Endodermal cell (in vitro differentiated cells): ENCODE measurements around the gene CIT. TPM values are rescaled to one million over a fixed set of nuclear protein-coding genes. Genes with fewer than 3 reads are reported as not detected.

Source experiments
- DNase-seq: peaks from one replicate; pipeline ENCODE4 v3.0.0-alpha.2; 2017
- H3K27ac ChIP-seq: 2 replicates; pipeline ENCODE4 v1.5.1; 2013; ENCODE audit warnings: mild to moderate bottlenecking, low read depth, low read length, moderate library complexity
- H3K27me3 ChIP-seq: 2 replicates; pipeline ENCODE4 v1.6.1; 2013; ENCODE audit warnings: mild to moderate bottlenecking, low read length, moderate library complexity; ENCODE audit not compliant: insufficient read depth, control insufficient read depth, poor library complexity, severe bottlenecking
- H3K36me3 ChIP-seq: 2 replicates; pipeline ENCODE4 v1.7.0; 2013; ENCODE audit warnings: mild to moderate bottlenecking, low read length, moderate library complexity; ENCODE audit not compliant: control insufficient read depth, insufficient read depth
- H3K4me1 ChIP-seq: one replicate; pipeline ENCODE4 v1.7.0; 2013; ENCODE audit warnings: low read length; ENCODE audit not compliant: control insufficient read depth, insufficient read depth
- H3K4me3 ChIP-seq: 2 replicates; pipeline ENCODE4 v1.5.1; 2013; ENCODE audit warnings: mild to moderate bottlenecking, low read length, moderate library complexity
- H3K9ac ChIP-seq: 2 replicates; pipeline ENCODE4 v1.6.1; 2013; ENCODE audit warnings: mild to moderate bottlenecking, low read length, moderate library complexity; ENCODE audit not compliant: poor library complexity, severe bottlenecking; ENCODE audit errors: extremely low read depth
- H3K9me3 ChIP-seq: 2 replicates; pipeline ENCODE4 v1.6.1; 2013; ENCODE audit warnings: mild to moderate bottlenecking, low read length, moderate library complexity; ENCODE audit not compliant: control insufficient read depth
- H3K27ac Mint-ChIP-seq: 2 replicates; pipeline ENCODE4 v1.8.0; 2020; ENCODE audit warnings: mixed read lengths
- H3K27me3 Mint-ChIP-seq: 2 replicates; pipeline ENCODE4 v1.8.0; 2021; ENCODE audit warnings: mild to moderate bottlenecking, mixed read lengths; ENCODE audit not compliant: insufficient read depth
- H3K36me3 Mint-ChIP-seq: 2 replicates; pipeline ENCODE4 v1.8.0; 2020; ENCODE audit warnings: low read depth, mixed read lengths
- H3K4me1 Mint-ChIP-seq: 2 replicates; pipeline ENCODE4 v1.8.0; 2020; ENCODE audit warnings: mixed read lengths
- H3K4me3 Mint-ChIP-seq: 2 replicates; pipeline ENCODE4 v1.8.0; 2020; ENCODE audit warnings: mild to moderate bottlenecking, moderate library complexity, mixed read lengths
- H3K9me3 Mint-ChIP-seq: 2 replicates; pipeline ENCODE4 v1.8.0; 2020; ENCODE audit warnings: mild to moderate bottlenecking, mixed read lengths
- CTCF ChIP-seq: fragments of 200-600 bp; sonication (generic); conservative IDR thresholded peaks from 2 replicates; pipeline ENCODE4 v1.5.0; 2021; ENCODE audit warnings: antibody characterized with exemption, mild to moderate bottlenecking
- WGBS, 2 experiments: methylation state at CpG; one replicate each; pipeline versions ENCODE4 v1.1.5 to v1.1.7; 2013; ENCODE audit warnings: missing lambda C conversion rate in 2 of 2, mixed read lengths in 1 of 2; ENCODE audit not compliant: insufficient coverage in 1 of 2, insufficient read length in 1 of 2; 5-methylcytosine and 5-hydroxymethylcytosine counted together
- total RNA-seq, 2 donors: library from RNA; stranded (reverse); fragmentation: NEBNext Ultra II Directional in 1 of 2; extraction: Animal tissue kit (Norgen Biotek cat#: 25700) in 1 of 2; gene quantifications; 2 replicates in 1 of 2; 3 replicates in 1 of 2; pipeline ENCODE4 v1.2.1, GENCODE V29; 2021

CIT gene
- total RNA-seq, 2 donors from 2014 or later: 57.3 to 79.1 TPM

GRCh38 chr12:119678459-119678858 lies 198.7 kb downstream of the CIT start:
- peaks cover 98% of the 10 kb centered on the region for H3K36me3 ChIP-seq
- H3K27ac ChIP-seq: no peak overlapping the region
- Mint-ChIP-seq H3K27ac (peak overlapping the region; percentile 28), H3K4me1 (peaks cover 18% of the 10 kb centered on the region), H3K36me3 (peaks cover 87% of the 10 kb centered on the region), H3K9me3 (no peaks in the 10 kb centered on the region), H3K4me3 (no peak overlapping the region), H3K27me3 (no peaks in the 10 kb centered on the region)
- DNase-seq: no peak
- 88 to 89% methylated on average over 6 to 7 of the region's 7 CpGs for WGBS, 2 experiments
- no peaks in the 10 kb centered on the region for H3K4me1 ChIP-seq
- H3K4me3 ChIP-seq: no peak overlapping the region
- H3K9me3 ChIP-seq: no peaks in the 10 kb centered on the region
- H3K27me3 ChIP-seq: no peaks in the 10 kb centered on the region
- H3K9ac ChIP-seq: no peak overlapping the region
- TF ChIP-seq CTCF: no peak

- no peak overlapping the region for H3K4me3 Mint-ChIP-seq
- 96 to 97% methylated on average over 7 to 13 of the region's 13 CpGs for WGBS, 2 experiments
Observed at GRCh38 chr12:119676573-119676972, 200.5 kb downstream of the CIT start.

GRCh38 chr12:119676022-119676421 lies 201.1 kb downstream of the CIT start:
- H3K36me3 ChIP-seq: peaks cover 99% of the 10 kb centered on the region
- no peaks in the 10 kb centered on the region for H3K27me3 ChIP-seq
- no peaks in the 10 kb centered on the region for H3K27me3 Mint-ChIP-seq
- H3K4me1 Mint-ChIP-seq: peaks cover 21% of the 10 kb centered on the region
- no peak for DNase-seq
- no peaks in the 10 kb centered on the region for H3K9me3 Mint-ChIP-seq
- TF ChIP-seq CTCF: no peak
- no peak overlapping the region for H3K4me3 Mint-ChIP-seq
- 95 to 100% methylated on average over 9 of the region's 9 CpGs for WGBS, 2 experiments
- H3K9me3 ChIP-seq: no peaks in the 10 kb centered on the region
- H3K27ac Mint-ChIP-seq: no peak overlapping the region
- peaks cover 99% of the 10 kb centered on the region for H3K36me3 Mint-ChIP-seq
- no peak overlapping the region for H3K9ac ChIP-seq
- H3K27ac ChIP-seq: no peak overlapping the region
- no peak overlapping the region for H3K4me3 ChIP-seq
- H3K4me1 ChIP-seq: no peaks in the 10 kb centered on the region

More at GRCh38 chr12:119676573-119676972, 200.5 kb downstream of the CIT start:
- Mint-ChIP-seq H3K27me3 (no peaks in the 10 kb centered on the region), H3K4me1 (peaks cover 16% of the 10 kb centered on the region), H3K27ac (no peak overlapping the region), H3K36me3 (peaks cover 98% of the 10 kb centered on the region), H3K9me3 (no peaks in the 10 kb centered on the region)
- peaks cover 99% of the 10 kb centered on the region for H3K36me3 ChIP-seq
- DNase-seq: no peak
- H3K4me1 ChIP-seq: no peaks in the 10 kb centered on the region
- H3K9ac ChIP-seq: no peak overlapping the region
- H3K9me3 ChIP-seq: no peaks in the 10 kb centered on the region
- no peak overlapping the region for H3K27ac ChIP-seq
- H3K4me3 ChIP-seq: no peak overlapping the region
- H3K27me3 ChIP-seq: no peaks in the 10 kb centered on the region
- TF ChIP-seq CTCF: peak; percentile 29
